ENCODE results near the gene CBX8.

Gene CBX8

DNA sequence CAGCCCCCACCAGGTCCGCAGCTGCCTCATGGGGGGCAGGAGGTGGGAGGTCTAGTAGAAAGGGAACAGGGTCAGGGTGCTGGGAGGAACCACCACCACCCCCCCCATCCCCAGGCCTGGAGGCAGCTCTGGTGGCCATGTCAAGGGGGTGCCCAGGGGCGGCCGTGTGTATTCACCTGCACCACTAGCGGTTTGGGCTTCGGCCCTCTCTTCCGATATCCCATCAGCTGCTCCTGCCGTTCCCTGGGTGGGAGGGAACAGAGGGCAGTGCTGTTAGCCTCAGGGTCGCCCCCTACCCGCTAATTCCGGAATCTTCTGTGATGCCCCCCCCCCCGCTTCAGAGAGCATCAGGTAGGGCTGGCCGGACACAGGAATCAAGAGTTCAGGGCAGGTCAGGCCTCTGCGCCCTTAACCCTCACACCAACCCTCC is 38.6 kb upstream of the CBX8 start:
- DNase-seq (ENCODE audit: low spot score): no peak

DNA sequence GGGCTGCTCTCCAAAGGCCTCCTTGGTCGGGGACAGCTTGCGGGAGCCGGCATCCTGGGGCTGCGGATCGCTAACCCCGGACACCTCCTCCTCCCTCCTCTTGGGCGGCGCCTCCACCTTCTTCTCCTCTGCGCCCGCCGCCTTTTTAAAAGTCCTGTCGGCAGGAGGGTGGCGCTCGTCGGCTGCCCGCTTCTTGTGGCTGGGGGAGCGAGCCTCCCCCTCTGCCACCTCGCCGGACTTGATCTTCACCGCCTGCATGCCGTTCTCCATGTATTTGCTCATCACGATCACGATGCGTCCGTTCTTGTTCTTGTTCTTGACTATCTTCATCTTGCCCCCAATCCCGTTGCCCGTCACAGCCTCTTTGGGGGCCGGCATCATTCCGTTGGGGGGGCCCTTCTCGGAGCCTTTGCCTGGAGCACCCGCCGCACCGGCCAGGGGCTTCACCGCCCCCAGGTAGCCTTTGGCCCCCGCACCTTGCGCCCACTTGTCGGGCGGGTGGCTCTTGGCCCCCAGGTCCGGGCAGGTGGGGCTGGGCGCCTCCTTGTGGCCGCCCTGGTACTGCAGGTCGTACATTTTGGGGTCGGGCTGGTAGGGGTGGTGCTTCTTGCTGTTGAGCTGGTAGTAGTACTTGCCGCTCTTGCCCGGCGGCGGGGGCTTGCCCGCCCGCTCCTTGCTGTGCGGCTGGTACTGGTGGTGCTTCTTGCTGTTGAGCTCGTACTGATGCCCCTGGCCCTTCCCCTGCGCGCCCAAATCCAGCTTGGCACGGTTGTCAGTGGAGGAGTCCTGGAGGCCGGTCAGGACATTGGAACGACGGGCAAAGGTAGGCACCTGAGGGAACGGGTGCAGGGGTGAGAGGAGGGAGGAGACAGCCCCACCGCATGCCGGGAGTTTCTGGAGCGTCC is 37.9 kb upstream of the CBX8 start:
- no peak for DNase-seq (ENCODE audit: low spot score)

DNA sequence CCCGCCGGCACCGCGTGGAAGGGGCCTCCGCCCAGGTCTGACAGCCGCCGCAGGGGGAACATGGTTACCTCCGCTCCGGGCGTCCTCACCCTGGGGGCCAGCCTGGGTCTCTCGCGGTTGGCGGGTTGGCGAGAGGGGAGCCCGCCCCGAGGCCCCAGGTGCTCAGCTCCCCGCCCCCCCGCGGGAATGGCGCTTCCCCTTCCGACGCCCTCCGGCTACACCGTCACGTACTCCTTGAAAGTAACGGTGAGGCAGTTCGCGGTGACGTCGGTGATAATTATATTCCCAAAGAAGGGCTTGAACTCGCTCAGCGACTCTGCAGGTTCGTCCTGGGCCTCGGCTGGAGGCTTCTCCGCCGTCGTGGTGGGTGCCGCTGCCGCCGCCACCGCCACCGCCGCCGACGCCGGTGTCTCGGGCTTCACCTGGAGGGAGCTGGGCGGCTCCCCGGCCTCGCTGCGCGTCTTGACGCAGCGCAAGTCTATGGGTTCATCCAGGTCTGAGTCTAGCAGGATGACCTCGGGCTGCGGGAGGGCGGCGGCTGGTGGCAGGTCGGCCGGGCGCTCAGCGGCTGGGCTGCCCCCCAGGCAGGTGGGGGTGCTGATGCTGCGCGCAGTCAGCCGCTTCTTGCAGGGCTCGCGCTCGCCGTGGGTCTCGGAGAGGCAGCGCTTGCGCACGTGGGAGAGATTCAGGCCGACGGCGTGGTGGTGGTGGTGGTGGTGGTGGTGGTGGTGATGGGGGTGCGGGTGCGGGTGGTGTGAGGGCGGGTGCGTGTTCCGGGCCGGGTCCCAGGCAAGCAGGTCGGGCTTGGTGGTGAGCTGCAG is 37.1 kb upstream of the CBX8 start:
- DNase-seq (ENCODE audit: low spot score): no peak

DNA sequence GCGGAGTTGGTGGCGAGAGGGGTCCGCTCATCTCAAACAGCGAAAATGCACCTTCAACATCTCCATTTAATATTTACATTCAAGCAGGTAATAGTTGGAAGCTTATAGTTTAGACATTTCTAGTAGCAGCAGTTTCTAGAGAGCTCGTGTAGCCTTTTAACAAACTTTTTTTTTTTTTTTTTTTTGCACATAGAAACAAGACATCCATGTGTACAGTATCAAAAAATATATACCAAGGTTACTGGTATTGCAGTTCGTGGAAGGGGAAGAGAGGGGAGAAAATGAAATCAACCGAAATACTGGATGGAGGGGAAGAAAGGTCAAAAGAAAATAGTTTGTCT is 36.2 kb upstream of the CBX8 start:
- no peak for DNase-seq (ENCODE audit: low spot score)

DNA sequence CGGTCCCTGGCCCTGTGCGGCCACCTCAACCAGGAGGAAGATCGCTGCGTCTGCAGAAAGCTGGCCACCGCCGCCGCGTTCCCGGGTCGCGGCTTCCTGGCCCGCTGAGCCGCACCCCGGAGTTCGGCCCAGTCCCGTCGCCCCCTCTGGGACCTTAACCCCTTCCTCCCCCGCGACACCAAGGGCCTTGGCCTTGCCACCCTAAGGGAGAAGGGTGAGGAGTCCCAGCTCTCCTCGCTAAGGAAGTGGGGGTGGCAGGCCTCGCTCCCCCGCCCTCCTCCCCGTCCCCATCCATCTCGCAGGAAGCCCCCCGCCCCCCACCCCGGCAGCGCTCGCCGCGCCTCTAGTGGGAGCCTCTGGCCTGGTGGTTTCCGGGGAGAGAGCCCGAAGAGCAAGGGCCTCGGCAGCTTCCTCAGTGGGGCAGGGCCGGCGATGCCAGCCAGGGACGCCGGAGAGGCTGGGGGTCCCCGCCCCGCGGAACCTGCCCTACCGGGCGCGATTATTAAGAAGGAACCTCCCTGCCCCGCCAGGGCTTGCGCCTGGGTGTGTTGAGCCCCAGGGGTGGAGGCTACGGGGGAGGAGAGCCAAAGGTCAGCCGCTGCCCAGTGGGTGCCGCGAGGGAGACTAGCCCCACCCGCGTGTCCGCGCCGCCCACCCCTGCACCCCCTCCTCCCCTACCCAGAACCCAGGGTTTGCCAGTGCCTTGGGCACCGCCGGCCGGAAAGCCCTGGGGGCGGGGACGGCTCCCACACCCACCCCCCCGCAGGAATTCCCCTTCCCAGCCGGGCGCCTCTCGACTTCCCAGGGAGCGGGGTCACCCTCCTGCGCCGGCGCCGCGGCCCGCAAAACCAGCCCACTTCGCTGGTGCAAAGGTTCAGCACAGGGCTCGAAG is 35.6 kb upstream of the CBX8 start:
- DNase-seq (ENCODE audit: low spot score): no peak

GRCh38 chr17:79831265-79832217 is 34.7 kb upstream of the CBX8 start:
- peak; percentile 19 for DNase-seq (ENCODE audit: low spot score)

DNA sequence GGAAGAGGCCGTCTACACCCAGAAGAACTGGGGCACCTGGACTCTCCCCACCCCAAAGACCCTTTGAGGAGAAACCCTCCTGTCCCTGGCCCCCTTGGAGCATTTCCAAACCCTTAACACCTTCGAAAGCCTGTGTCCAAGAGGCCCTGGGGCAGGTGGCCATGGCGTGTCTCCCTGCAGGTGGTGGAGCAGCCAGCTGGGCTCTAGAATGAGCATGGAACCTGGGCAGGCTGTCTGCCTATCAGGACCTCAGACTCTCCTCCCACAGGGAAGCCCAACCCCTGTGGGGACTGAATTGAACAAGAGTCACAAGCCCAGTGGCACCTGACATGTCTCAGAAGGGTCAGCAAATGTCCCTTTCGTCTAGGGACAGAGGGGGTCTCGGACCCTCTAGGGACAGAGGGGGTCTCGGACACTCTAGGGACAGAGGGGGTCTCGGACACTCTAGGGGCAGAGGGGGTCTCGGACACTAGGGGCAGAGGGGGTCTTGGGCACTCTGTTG is 33.9 kb upstream of the CBX8 start:
- no peak for DNase-seq (ENCODE audit: low spot score)

GRCh38 chr17:79830303-79830702 is 33.4 kb upstream of the CBX8 start:
- no peak for DNase-seq (ENCODE audit: low spot score)

GRCh38 chr17:79829457-79829856 is 32.6 kb upstream of the CBX8 start:
- DNase-seq (ENCODE audit: low spot score): no peak

DNA sequence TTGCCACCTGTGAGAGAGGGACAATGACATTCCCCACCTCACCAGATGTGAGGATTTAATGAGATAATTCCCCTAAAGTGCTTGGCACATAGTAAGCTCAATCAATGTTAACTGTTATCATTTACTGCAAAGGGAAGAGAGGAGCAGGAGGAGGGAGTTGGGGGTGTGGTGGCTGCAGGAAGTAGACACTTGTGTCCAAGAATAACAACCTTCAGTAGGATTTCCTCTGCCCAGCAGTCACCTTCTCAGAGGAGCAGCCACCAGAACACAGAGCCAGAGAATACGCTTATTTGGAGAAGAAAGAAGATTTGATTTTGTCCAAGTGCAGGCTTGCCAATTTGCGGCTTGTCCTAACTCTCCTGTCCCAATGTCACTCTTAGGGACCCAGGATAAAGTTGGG is 32.1 kb upstream of the CBX8 start:
- DNase-seq (ENCODE audit: low spot score): no peak

GRCh38 chr17:79826841-79827578 is 30.1 kb upstream of the CBX8 start:
- no peak for DNase-seq (ENCODE audit: low spot score)

GRCh38 chr17:79826204-79826680 is 29.4 kb upstream of the CBX8 start:
- no peak for DNase-seq (ENCODE audit: low spot score)

GRCh38 chr17:79825580-79825921 is 28.7 kb upstream of the CBX8 start:
- DNase-seq (ENCODE audit: low spot score): no peak

DNA sequence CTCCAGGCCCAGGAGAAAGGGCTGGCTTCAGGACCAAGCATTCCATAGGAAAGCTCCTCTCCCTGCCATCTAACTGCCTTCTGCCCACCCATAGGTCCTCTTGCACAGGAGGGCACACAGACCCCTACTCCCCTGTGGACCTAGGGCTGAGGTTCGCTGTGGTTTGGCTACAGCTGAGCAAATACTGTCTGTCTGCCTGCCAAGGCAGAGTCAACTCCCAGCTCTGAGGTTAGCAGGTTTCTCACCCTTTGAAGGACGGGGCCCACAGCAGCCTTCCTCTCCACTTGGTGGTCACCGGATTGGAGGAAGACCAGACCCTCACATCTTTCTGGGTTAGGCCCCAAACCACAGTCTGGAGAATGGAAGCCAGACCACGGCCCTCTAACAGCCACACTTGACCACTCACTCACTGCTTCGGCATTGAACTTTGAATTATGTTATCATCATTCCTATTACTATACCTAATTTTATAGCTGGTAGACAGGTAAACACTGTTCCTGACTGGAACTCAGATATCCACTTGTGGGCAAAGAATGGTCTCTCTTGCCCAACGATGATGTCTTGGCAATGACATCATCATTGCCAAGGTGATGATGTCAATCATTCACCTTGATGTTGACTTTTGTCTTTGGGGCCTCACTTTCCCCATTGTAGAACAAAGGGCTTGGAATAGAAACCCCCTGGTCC is 28.2 kb upstream of the CBX8 start:
- no peak for DNase-seq (ENCODE audit: low spot score)

DNA sequence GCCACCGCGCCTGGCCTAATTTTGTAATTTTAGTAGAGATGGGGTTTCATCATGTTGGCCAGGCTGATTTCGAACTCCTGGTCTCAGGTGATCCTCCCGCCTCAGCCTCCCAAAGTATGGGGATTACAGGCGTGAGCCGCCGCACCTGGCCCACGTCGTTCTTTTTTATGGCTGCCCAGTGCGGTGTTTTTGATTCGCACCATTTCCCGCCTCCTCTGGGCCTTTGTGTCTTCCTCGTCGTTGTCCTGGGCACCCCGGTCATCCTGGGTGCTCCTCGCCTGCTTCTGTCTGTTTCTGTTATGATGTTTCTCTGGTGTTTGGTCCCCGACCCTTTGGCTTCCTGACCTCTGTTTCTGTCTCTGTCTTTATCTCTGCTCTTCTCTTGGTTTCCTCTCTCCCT is 27.4 kb upstream of the CBX8 start:
- DNase-seq (ENCODE audit: low spot score): no peak

- no peak for DNase-seq (ENCODE audit: low spot score)
These were observed 25.8 kb upstream of the CBX8 start for GRCh38 chr17:79822583-79823124.

DNA sequence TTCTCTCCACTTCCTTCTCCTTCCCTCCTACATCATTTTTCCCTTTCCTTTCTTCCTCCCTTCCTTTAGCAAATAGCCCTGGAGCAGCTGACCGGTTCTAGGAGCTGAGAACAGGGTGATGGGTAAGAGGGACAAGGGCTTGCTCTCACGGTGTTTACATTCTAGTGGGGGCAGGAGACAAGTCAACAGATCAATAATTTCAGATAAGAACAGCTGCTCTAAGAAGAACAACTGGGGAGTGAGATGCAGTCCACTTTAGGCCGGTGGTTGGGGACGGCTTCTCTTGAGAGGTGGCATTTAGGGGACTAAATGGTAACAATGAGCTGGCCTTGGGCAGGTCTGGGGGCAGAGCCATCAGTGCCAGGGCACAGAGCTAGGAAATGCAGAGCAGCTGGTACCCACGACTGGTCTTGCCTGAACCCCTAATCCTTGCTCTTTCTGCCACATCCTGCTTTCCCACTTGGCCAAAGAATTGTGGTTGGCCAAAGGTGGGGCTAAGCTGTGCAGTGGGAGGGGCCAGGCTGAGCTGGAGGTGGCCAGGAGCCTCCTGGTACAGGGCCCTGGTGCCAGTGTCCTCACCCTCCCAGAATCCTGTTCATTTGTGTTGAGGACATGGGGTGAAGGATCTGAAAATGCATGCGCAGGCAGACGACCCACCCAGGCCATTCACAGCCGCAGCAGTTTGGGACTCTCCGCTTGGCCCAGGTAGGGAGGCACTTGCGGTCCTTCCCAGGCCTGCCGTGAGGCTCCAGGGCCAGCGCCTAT is 24.6 kb upstream of the CBX8 start:
- no peak for DNase-seq (ENCODE audit: low spot score)

DNA sequence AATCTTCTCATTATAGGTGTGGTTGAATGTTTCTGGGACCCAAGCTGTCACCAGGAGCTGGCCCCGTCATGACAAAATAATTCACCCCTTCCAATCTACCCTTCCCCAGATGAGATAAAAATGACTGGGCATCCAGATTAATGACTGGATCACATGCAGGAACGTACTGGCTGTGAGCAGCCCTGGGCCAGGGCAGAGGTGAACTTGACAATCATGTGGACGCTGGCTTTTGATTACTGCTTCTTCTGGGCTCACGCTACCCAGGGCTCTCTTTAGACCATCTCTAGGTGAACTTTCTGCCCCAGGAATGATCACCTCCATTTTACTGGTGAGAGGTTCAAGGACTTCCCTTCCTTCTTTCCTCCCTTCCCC is 24.1 kb upstream of the CBX8 start:
- no peak for DNase-seq (ENCODE audit: low spot score)

Measured in cerebellar cortex (tissue), 1 donor.